NCI-H2107 treated with DMSO at 0.1 percent for 48 hours (cell line): ENCODE measurements around the gene SRP9.
"Not testable (repeated sequence)": the region's sequence is repeated elsewhere in the genome, so short reads cannot be mapped to it uniquely, and the experiment has no call there.

Source experiments
- DNase-seq: peaks from one replicate; lab custom pipeline; 2025; ENCODE audit not compliant: unreplicated experiment; lab: John Stamatoyannopoulos, UW

The SRP9 gene

DNA sequence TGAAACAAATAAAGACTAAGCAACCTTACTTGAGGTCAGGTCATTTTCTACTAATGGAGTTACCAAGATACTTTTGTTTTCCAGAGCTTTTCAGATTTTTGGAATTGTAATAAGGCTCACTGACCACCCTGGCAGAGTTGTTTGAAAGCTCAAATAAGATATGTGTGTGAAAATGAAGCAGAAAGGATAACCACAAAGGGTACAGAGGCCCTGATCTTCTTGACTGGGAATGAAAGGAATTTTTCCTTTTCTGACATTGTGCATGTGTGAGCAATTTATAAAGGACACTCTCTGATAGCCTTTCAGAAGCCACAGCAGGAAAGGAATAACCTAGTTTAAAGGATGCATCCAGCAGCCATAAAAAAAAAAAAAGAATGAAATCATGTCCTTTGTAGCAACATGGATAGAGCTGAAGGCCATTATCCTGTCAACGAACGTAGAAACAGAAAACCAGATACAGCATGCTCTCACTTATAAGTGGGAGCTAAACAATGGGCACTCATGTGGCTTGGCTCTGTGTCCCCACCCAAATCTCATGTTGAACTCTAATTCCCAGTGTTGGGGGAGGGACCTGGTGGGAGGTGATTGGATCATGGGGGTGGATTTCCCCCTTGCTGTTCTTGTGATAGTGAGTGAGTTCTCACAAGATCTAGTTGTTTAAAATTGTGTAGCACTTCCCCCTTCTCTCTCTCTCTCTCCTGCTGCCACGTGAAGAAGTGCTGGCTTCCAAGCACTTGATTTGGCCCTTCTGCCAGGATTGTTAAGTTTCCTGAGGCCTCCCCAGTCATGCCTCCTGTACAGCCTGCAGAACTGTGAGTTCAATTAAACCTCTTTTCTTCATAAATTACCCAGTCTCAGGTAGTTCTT is 3.1 kb upstream of the SRP9 start:
- no peak for DNase-seq

DNA sequence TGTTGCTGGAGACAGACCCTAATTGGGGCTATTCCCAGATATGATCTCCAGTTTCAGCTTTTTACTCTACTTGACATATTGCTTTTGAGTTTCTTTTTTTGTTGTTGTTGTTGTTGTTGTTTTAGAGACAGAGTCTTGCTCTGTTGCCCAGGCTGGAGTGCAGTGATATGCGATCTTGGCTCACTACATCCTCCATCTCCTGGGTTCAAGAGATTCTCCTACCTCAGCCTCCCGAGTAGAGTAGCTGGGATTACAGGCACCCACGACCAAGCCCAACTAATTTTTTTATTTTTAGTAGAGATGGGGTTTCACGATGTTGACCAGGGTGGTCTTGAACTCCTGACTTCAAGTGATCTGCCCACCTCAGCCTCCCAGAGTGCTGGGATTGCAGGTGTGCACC is 1.3 kb upstream of the SRP9 start:
- DNase-seq = no peak

DNA sequence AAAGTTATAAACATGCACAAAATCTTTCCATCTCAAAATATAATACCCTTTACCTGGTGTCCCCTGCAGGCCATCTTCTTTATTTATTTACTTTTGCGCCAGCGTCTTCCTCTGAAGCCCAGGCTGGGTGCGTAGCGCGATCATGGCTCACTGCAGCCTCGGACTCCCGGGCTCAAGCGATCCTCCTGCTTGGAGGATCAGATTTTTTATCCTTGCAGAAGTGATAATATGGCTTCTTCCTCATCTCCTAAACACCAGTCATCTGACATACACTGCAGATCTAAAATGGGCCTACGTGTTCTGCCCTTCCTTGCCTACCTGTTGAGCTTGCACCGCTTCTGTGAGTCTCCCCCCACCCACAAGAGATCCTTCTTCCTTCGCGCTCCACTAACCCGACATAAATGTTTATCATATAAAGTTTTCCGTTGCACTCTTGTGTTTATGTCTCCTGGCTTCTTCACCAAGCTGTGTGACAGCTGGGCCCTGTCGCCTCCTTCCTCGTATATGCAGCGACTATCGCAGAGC is 506 bp upstream of the SRP9 start:
- DNase-seq = peak; percentile 91

DNA sequence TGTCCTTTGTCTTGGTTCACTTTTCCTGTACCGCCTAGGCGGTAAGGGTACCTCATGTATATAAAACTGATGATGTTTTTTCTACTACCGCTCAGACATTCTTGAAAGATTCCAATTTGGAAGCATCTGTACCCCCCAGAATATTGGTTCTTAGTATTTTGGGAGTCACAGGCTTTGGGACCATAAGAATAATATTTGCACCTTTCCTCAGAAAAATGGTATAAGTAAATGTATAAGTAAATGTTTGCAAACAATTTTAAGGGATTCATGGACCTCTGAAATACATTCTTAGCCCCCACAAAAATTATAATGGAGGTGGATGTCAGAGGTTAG is 677 bp downstream of the SRP9 start:
- DNase-seq = no peak

DNA sequence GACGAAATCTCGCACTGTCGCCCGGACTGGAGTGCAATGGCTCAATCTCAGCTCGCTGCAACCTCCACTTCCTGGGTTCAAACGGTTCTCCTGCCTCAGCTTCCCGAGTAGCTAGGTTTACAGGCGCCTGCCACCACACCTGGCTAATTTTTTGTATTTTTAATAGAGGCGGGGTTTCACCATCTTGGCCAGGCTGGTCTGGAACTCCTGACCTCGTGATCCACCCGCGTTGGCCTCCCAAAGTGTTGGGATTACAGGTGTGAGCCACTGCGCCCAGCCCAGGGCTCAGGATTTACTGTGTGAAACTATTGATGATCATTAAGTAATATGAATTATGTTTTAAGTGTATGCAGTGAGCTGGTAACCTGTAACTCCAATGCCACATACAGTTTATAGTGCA is 1.5 kb downstream of the SRP9 start:
- DNase-seq = not testable (repeated sequence)

DNA sequence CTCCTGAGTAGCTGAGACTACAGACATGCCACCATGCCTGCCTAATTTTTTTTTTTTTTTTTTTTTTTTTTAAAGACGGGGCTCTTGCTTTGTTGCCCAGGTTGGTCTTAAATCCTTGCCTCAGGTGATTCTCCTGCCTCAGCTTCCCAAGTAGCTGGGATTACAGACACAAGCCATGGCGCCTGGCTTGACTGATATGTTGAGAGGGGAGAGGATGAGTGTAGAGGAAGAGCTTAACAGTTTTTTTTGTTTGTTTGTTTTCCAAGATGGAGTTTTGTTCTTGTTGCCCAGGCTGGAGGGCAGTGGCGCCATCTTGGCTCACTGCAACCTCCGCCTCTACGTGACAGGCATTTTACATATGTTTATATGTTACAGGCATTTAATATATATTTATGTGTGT is 2.5 kb downstream of the SRP9 start:
- DNase-seq = no peak

DNA sequence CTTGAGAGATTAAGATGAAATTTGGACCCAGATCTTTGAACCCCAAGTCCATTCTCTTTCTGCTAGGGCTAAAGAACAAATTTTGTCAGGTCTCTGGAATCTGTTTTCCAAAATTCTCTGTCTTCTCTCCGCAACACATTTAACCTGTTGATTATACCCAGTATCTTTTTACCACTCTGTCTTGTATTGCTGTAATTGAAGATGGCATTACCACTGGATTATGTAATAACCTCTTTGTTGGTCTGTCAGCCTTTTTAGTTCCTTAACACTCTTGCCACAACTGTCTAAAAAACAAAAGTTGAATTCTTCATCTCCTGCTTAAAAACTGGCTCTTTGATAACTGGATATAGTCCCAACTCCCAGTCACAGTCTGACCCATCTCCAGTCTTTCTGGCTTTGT is 3.0 kb downstream of the SRP9 start:
- no peak for DNase-seq

DNA sequence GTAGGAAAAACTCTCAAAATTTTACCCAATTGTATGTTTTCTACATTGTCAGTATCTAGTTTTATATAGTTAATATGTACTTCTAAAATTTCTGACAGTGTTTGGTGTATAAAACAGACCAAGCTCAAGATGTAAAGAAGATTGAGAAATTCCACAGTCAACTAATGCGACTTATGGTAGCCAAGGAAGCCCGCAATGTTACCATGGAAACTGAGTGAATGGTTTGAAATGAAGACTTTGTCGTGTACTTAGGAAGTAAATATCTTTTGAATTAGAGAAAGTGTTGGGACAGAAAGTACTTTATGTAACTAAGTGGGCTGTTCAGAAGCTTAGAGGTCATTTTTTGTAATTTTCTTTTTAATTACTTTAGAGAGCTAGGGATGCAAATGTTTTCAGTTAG is 11.5 kb downstream of the SRP9 start:
- not testable (repeated sequence) for DNase-seq

DNA sequence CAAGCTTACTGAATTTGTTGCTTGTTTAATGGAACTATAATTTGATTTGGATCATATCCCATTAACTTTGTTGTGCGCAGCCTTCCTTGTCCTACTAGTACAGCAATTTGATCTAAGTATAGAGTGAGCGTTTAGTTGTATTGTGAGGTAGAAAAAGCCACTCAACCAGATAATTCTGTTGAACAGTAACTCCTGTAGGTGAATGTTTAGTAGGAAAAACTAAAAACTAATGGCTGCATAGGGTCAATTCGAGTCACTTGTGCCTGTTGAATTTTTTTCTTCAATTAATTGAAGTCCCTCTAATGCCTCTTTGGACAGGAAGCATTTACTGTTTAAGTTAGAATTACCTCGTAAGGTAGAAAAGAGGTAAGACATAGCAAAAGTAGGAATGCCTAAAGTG is 17.3 kb downstream of the SRP9 start:
- no peak for DNase-seq

DNA sequence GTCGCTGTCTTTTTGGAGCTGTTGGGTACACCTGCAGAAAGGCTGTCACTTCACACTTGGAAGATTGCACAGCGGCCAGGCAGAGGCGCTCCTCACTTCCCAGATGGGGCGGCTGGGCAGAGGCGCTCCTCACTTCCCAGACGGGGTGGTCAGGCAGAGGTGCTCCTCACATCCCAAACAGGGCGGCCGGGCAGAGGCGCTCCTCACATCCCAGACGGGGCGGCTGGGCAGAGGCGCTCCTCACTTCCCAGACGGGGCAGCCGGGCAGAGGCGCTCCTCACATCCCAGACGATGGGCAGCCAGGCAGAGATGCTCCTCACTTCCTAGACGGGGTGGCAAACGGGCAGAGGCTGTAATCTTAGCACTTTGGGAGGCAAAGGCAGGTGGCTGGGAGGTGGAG is 18.5 kb downstream of the SRP9 start:
- not testable (repeated sequence) for DNase-seq

DNA sequence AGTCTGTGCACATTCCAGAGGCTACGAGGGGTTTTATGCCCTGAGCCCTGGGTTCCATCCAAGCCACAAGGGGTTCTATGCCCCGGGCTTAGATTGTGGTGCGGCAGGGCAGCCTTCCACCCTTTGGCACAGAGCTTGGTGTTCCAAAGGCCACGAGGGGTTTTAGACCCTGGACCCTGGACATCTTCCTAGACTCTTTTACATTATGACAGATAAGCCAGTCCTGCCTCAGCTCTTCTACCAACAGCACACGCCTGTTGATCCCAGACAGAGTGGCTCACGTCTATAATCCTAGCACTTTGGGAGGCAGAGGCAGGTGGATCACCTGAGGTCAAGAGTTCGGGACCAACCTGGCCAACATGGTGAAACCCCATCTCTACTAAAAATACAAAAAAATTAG is 23.5 kb downstream of the SRP9 start:
- DNase-seq = not testable (repeated sequence)

DNA sequence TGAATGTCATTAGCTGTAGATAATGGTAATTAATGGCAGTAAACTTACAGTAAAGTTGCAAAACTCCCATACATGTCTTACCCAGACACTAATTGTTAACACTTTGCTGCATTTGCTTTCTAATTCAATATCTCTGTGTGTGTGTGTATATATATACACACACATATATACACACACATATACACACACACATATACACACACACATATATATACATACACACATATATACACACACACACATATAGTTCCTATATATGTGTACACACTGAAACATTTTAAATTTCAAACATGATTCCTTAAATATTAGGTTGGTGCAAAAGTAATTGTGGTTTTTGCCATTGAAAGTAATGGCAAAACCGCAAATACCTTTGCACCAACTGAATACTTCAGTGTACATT is 28.6 kb downstream of the SRP9 start:
- no peak for DNase-seq

DNA sequence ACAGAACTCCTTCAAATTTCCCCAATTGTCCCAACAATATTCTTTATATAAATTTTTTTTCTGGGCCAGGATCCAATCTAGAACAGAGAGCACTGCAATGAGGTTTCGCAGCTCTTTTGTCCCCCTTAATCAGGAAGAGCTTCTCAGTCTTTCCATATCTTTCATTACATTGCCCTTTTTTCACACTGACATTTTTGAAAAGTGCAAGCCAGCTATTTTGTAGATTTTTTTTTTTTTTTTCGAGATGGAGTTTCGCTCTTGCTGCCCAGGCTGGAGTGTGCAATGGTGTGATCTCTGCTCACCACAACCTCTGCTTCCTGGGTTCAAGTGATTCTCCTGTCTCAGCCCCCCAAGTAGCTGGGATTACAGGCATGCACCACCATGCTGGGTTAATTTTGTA is 29.1 kb downstream of the SRP9 start:
- not testable (repeated sequence) for DNase-seq

DNA sequence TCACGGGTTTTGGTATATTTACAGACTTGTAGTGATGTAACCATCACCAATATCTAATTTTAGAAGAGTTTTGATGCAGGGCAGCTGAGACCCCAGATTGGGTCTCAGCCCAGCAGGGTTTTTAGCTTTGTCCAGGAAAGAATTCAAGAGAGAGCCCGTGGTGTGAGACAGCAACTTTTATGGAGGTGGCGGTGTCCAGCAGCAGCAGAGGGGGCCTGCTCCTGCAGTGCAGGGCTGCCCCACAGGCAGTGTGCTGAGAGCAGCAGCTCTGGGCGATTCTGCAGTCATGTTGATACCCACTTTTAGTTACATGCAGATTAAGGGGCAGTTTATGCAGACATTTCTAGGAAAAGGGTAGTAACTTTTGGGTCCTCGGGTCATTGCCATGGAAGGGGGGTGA is 30.5 kb downstream of the SRP9 start:
- DNase-seq = no peak

DNA sequence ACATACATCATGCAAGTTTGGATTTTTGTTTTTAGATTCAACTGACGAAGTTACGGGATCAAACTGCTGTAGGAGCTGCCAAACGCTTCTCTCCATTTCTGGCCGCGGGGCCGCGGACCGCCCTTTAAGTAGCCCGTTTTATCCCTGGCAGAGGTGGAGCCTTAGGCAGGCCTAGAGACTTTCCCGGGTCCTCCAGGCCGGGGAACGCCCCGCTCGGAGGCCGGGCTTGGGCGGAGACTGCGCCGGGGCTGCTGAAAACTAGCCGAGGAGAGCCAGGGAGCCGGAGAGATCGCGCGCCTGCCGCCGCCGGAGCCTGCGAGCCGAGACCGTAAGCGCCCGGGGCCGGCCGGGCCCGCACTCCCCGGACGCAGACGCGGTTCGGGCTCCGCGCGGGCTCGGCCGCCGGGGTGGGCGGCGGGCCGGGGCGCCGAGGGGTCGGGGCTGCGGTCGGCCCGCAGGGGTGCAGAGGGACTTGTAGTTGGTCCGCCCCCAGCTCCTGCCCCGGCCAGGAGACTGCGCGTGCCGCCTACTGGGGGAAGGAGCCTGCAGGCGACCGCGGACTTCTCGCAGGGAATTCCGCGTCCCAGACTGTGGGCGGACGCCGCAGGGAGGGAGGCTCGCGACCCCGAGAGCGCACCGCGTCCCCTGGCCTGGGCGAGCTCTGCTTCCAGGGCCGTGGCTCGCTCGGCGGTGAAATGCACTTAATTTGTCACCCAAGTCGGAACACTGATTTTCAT is 32.4 kb downstream of the SRP9 start, which contains the start of gene EPHX1:
EPHX1 (plus strand) TSS at position 283 of the 737 bp plus-strand sequence. CDS start 18,606 bp downstream, outside the sequence.
- DNase-seq = peak; percentile 83

DNA sequence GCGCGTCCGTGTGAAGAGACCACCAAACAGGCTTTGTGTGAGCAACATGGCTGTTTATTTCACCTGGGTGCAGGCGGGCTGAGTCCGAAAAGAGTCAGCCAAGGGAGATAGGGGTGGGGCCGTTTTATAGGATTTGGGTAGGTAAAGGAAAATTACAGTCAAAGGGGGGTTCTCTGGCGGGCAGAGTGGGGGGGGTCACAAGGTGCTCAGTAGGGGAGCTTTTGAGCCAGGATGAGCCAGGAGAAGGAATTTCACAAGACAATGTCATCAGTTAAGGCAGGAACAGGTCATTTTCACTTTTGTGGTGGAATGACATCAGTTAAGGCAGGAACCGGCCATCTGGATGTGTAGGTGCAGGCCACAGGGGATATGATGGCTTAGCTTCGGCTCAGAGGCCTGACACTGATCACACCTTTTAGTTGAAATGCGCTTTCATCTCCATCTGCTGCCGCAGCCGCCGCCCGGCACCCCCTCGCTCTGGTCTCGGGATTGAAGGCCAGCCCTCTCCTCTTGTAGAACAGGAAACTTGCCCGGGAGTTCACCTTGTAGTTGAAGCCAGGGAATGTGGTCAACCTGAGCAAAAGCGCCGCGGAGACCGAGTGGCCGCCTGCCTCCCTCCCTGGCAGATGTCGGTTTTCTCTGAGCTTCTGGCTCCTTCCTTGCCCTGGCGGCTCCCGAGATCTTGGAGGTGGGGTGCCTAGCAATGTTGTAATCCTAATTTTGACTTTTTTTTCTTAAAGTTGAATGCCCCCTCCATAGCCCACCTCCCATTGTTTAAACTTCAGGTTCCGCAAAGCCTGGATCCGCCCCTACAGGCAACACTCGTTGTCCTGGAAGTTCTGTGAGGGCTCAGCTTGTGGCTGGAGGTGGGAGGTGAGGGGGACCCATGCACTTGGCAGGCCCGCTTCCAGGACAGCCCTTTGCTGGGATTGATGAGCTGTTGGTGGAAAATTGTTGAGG is 33.2 kb downstream of the SRP9 start:
- DNase-seq = not testable (repeated sequence)

DNA sequence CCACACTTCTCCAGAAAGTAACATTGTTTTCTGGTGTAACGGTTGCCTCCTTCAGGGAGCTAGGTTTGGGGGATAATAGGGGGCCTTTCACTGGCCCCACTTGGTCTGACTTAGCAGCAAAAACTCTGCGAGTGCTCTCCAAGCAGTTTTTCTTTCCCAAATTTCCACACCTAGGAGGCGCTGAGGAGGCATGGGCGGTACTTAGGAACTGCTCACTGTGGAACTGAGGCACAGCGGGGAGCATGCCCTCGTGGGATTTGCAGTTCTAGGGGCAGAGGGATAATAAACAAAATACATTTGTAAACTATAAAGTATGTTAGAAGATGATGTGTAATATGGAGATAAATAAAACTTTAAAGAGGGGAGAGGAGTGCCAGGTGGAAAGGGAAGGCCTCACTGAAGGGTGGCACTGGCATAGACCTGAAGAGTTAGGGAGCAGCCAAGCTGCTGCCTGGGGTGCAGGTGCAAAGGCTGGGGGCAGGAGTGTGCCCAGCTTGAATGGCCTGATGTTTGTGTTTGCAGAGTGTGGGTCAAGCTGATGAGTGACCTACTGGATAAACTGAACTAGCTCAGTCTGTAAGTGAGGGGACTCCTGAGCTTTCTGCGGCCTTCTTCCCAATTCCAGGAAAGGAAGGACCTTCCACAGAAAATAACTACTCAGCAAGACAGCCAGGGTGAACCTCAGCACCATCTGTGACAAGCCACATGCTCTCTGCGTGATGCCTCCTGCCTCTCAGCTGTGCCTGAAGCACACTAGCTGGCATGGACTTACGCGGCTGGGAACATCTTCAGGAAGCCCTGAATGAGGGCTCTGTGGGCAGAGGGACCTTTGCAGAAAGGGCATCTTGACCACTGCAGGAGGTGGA is 34.2 kb downstream of the SRP9 start:
- DNase-seq = no peak

DNA sequence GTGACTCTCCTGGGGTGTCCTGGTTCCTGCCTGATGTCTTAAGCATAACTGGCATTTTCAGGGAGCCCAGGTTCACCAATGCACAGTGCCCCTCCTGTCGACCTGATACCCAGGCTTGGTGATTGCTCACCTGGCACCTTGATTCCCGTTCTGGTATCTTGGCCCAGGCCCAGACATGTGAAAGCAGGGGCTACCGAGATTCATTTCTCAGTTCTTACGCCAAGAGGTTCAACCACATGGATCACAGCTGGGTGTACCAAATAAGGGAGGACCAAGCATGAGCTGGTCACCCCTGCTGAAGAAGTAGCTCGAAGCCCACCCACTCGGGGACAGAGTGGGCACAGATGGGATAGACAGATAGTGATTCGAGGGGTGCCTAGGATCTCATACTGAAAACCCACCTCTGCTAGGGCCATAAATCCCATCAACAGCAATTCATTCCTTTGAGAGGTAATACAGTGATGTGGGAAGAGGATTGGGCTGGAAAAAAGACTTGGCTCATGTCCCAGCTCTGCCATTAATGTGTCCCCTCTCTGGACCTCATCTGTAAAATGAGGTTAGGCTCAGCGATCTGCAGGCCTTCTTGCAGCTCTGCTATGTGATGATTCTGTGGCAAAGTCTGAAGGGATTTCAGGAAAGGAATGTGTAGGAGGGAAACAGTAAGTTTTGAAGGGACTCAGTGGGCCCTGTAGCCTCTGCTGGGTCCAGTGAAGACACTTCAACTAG is 35.0 kb downstream of the SRP9 start:
- peak; percentile 31 for DNase-seq

DNA sequence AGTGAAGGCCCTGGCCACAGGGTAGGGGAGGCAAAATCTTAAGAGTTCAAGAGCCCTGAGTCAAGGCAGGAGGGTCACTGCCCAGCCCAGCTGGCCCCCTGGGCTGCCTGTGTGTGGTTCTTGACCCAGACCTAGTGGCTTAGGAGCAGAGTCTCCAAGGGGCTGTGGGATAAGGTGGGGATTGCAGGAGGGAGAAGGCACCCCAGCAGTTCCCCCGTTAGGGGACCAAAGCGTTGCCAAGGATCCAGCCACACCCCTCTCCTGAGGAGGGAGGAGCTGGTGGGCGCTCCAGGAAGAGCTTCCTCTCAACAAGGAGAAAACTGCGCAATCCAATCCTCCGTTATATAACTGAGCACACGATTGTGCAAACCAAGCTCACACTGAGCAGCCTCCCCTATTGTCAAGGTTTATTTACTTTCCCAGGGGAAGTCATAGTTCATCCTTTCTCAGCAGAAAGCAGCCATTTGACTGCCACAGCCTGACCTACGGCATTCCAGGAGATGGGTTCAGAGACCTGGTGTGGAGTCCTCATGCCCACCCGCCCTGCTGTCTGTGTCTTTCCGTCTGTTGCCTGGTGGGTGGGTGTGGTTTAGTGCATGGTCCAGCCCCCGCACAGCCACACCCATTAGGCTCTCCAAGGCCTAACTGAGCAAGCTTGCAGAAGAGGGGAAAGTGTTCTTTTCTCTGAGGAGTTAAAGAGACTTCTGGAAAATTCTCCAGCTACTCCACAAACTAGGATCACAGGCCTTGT is 35.8 kb downstream of the SRP9 start:
- DNase-seq = peak; percentile 65
